HG03432 (cell line): ENCODE results near the gene C11orf91.
"Not testable (repeated sequence)": the region's sequence is repeated elsewhere in the genome, so short reads cannot be mapped to it uniquely, and the experiment has no call there.

Experiments used
- ATAC-seq: cut with Tn5 transposase; IDR thresholded peaks from one replicate; pipeline ENCODE4 v1.9.1; 2021; ENCODE audit warnings: mild to moderate bottlenecking, moderate library complexity; ENCODE audit not compliant: unreplicated experiment

The C11orf91 gene, protein sequence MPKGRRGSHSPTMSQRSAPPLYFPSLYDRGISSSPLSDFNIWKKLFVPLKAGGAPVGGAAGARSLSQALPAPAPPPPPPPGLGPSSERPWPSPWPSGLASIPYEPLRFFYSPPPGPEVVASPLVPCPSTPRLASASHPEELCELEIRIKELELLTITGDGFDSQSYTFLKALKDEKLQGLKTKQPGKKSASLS

DNA sequence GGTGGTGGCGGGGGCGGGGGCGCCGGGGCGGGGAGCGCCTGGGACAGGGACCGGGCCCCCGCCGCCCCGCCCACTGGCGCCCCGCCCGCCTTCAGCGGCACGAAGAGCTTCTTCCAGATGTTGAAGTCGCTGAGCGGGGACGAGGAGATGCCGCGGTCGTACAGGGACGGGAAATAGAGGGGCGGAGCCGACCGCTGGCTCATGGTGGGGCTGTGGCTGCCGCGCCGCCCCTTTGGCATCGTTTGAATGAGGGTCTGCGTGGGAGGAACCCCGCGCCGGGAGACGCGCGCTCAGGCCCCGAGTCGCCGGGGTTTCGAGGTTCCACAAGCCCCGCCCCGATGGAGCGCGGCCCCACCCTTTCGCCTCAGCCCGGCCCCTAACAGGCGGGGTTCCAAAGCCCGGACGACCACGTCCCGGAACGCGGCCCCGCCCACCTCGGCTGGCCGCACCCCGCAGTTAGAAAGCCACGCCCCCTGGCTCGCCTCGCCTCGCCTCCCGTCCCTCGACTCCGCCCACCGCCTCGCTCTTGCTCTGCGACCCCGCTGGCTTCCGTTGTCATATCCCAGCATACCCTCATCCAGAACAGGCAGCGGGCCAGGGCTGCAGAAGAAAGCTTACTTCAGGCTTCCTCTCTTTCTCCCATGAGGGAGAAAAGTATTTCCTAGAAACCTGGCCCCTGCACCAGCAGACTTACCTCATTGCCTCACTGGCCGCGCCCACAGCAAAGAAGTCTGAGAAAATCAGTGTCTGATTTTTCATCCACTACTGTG is at the start of gene C11orf91:
TSS of gene C11orf91 (minus strand) at position 325 of the 770 bp plus-strand sequence. CDS start at position 239, 86 bp downstream.
- ATAC-seq = peak; percentile 90

DNA sequence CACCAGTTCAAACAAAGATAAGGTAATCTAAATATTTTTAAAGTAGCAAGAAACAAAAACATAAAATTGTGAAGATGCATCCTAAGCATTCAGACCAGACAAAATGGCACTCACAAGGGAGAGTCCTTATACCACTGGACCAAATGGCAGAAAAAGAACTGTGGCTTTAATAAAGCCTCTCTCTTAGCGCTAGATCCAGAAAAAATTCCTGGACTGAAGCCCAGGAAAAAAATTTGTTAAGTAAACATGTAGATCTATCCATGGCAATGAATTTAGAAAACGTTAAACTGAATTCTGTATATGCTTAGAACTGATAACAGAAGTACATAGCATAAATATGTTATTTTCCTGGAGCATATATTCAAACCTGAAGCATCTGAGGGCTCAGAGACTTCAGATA is 47.4 kb upstream of the C11orf91 start:
- ATAC-seq = no peak

DNA sequence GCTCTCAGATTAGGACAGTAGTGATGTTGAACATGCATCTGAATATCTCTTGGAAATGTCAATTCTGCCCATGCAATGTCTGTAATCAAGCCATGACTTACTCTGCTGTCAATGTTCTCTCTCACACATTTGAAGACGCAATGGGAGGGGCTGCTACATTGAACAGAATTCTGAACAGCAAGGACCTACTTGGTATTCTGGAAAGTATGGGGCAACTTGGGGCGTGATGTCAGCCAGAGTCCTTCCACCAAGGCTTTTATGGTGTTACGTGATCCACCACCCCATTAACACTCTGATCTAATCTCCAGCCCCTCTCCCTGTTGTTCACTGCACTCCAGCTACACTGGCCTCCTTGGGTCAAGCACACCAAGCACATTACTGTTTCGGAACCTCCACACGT is 42.7 kb upstream of the C11orf91 start:
- ATAC-seq = no peak

DNA sequence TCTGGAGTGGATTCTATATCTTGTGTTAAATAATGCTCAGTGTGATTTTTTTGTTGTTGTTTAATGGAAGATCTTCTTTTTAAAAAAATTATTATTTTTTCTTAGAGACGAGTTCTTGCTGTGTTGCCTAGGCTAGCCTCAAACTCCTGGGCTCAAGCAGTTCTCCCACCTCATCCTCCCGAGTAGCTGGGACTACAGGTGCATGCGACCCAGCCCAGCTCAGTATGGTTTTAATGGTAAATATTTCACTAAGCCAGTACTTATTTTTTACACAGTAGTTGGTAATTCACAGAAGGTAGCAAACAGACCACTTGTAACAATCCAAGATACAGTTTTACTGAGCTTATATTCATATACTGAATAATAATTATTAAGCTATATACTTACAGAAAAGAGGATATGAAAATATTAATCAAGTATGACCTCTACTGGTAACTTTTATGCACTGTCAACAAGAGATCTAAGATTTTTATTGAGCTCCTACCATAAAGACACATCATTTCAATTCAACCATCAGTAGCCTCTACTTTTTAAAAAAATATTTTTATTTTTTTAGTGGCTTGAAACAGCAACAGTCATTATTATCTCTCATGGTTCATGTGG is 41.7 kb upstream of the C11orf91 start:
- ATAC-seq = no peak

DNA sequence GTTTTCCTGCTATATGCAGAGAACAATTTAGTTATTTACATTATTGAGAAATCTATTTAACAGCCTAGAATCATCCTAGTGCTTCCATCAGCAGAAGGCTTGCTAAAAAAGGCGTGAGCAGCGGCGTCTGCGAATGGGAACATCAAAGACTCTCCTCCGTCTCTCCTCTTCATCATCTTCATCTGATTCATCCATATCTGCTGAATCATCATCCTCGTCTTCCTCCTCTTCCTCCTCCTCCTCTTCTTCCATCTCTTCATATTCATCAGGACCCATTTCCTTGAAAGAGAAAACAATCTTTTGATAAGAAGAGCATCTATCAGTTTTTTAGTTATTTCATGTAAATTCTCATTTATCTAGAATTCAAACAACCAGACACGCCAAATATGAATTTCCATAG is 41.2 kb upstream of the C11orf91 start:
- ATAC-seq = no peak

DNA sequence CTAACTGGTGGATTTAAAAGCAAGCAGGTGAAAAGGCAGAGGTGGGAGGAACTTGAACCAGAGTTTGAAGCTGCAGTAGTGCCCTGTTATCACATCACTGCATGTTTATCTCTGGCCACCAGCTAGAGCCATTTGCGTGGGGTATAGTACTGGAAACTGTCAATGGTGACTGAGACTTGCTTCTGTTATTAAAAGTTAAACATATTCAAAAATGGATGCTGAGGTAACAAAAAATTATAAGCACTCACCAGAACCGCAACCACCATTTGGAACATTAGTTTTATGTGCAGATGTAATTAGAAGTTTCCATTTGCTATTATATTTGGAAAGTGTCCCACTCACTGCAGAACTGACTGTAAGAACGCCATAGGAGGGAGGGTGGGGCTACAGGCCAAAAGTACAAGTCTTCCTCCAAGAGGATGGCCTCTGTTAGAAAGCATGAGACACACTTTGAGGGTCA is 36.8 kb upstream of the C11orf91 start:
- ATAC-seq = no peak

DNA sequence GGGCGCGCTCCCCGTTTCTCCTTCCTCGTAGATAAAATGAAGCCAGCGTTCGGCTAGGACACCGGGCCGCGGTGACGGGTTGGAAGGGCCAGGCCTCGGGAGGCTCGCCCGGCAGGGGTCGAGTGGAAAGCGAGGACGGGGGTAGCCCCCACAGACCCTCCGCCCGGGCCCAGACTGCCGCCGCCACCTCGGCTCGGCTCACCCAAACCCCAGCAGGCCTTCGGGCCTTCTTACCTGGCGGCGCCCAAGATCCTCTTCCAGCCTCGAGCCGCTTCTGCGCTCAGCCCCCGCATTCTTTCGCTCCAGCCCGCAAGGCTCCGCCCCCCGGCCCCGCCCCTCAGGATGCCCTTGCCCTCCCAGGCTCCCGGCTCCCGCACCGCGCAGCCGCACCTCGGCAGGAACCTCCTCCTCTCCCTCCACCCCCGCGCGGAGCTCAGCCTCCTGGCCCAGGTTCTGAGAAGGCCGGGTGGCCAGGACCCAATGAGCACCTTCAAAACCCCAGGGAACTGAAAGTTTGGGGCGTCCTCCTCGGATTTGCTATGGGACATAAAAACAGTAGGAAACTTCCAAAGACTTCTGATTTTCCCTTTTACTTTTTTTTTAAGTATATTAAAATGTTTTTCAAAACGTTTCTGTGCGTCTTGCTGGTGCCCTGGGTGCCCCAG is 35.7 kb upstream of the C11orf91 start, which contains the start of gene CD59:
TSS of gene CD59 (minus strand) at position 276 of the 665 bp plus-strand sequence. CDS start 13,978 bp downstream, outside the sequence.
- peak; percentile 78 for ATAC-seq

DNA sequence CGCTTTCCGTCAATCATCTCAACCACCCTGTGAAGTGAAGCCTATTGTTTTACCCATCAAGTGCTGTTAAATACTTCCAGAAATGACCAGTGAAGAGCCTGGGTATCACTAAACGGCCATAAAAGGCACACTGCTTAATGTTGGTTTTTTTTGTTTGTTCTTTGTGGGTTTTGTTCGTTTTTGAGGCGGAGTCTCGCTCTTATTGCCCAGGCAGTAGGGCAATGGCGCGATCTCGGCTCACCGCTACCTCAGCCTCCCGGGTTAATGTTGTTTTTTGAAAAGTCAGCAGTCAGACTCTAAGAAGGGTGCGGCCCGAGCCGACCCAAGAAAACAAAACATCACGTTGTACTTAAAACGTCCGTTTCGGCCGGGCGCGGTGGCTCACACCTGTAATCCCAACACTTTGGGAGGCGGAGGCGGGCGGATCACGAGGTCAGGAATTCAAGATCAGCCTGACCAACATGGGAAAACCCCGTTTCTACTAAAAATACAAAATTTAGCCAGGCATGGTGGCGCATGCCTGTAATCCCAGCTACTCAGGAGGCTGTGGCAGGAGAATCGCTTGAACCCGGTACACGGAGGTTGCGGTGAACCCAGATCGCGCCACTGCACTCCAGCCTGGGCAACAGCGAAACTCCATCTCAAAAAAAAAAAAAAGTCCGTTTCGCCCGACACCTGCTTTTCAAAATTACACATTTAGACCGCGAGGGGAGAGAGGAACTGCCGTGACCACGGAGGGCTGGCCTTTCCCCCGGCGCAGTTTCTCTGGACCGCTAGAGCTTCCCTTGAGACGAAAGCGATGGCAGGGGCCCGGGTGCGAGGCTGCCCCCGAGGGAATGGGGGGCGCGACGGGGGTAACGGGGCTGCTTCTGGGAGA is 34.9 kb upstream of the C11orf91 start:
- ATAC-seq = peak; percentile 61

DNA sequence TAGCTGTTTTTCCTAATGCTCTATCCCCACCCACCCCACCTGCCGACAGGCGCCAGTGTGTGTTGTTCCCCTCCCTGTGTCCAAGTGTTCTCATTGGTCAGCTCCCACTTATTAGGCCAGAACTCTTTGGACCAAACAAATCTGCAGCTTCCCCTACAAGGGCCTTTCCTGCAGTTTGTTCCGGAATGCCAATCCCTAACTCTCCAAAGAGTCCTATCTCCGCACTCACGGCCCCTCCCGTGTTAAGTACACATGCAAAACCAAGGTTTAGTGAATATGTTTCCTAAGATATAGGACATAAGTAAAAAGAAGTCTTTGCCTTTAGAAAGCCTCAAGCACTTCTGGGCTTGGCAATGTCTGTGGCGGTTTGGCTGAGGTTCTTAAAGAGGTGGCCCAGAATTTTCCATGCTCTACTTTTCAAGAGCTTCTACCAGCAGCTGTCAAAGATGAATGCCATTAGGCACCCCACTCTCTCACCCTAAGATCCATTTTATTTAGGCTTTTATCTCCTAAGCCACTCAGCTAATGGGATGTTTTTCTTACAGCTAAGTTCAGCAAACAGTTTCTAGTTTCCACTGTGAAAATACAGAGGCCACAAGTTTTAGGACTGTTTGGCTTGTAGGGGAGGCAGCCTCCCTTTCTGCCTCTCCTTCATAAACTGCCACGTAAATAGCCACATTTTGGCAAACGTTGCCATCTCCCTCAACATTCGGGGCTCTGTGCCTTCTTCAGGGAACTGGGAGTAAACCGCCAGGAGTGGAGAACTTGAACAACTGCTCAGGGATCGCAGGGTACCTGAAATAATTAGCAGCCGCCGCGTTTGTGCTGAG is 34.0 kb upstream of the C11orf91 start:
- ATAC-seq = no peak

DNA sequence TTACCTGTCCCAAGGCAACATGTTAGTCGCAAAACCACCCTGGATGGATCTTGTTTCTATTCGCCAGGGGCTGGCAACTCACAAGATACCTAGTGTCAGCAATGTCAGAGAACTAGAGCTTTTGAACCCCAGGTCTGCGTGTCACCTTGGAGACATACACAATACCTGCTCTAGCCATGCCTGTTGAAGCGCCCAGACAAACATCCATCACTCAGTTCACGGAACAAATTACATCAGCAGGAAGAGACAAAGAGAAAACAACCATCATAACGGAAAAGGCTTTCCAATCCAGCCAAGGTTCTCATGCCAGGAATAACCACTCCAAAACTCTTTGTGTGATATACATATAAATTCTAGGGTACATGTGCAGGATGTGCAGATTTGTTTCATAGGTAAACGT is 33.4 kb upstream of the C11orf91 start:
- ATAC-seq = no peak

DNA sequence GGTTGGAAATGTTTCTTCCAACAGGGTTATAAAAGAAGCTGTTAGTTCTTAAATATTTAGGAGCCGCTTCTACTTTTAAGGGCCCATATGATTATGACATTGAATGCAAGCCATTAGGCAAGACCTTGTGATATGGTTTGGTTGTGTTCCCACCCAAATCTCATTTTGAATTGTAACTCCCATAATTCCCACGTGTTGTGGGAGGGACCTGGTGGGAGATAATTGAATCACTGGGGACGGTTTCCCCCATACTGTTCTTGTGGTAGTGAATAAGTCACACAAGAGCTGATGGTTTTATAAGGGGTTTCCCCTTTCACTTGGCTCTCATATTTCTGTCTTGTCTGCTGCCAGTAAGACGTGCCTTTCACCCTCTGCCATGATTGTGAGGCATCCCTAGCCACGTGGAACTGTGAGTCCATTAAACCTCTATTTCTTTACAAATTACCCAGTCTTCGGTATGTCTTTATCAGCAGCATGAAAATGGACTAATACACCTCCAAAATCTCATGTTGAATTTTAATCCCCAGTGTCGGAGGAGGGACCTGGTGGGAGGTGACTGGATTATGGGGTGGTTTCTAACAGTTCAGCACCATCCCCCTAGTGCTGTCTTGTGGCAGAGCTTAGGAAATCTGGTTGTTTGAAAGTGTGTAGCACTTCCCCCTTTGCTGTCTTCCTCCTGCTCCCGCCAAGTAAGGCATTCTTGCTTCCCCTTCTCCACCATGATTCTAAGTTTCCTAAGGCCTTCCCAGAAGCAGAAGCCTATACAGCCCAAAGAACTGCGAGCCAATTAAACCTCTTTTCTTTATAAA is 31.3 kb upstream of the C11orf91 start:
- no peak for ATAC-seq

DNA sequence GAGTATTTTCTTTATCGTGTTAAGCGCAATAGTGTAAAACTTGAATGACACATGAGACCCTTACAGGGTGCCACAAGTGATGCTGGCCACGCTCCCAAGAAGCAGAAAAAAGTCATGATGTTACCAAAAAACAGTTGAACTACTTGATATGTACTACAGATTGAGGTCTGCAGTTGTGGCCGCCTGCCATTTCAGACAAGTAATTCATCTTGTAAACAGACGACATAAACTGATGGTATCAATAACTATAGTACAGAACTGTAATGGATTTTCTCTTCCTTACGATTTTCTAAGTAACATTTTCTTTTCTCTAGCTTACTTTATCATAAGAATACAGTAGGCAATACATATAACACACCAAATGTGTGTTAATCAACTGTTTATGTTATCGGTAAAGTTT is 30.1 kb upstream of the C11orf91 start:
- ATAC-seq = no peak

DNA sequence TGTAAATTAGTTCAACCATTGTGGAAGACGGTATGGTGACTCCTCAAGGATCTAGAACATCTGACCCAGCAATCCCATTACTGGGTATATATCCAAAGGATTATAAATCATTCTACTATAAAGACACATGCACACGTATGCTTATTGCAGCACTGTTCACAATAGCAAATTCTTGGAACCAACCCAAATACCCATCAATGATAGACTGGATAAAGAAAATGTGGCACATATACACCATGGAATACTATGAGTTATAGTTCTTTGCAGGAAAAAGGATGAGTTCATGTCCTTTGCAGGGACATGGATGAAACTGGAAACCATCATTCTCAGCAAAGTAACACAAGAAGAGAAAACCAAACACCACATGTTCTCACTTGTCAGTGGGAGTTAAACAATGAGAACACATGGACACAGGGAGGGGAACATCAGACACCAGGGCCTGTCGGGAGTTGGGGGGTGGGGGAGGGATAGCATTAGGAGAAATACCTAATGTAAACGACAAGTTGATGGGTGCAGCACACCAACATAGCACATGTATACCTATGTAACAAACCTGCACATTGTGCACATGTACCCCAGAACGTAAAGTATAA is 28.5 kb upstream of the C11orf91 start:
- ATAC-seq = not testable (repeated sequence)

DNA sequence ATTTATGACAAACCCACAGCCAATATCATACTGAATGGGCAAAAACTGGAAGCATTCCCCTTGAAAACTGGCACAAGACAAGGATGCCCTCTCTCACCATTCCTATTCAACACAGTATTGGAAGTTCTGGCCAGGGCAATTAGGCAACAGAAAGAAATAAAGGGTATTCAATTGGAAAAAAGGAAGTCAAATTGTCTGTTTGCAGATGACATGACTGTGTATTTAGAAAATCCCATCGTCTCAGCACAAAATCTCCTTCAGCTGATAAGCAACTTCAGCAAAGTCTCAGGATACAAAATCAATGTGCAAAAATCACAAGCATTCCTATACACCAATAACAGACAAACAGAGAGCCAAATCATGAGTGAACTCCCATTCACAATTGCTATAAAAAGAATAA is 26.9 kb upstream of the C11orf91 start:
- ATAC-seq = not testable (repeated sequence)

DNA sequence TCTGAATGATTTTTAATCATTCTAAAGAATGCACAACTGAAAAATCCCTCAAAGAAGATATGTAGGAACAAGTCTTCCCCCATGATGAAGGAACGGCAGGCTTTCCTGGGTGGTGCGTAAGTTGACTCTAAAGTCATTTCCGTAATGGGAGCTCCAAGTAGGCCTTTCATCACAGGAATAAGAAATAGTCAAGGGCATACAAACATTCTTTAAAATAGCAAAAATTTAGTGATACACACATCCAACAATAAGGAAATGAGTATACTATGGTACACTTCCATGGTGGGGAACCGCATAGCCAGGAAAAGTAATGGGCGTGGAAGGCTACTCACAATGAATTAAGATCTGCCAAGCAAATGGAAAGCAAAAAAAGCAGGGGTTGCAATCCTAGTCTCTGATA is 24.9 kb upstream of the C11orf91 start:
- ATAC-seq = no peak

DNA sequence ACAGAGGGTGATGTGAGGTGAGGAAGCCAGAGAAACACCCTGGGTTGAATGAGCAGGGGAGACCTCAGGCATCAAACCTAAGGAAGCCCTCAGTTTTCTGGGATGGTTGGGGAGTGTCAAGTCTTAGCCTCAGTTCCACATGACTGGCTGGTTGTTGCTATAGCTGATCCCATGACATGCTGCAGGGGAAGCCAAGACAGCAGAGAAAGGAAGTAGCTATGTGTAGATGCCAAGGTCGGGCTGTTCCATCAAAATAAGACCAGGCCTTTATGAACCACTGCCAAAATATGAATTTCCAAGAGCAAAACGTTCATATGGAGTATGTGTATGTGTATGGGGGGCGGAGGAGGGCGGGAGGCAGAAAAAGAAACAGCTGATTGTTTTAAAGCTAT is 24.0 kb upstream of the C11orf91 start:
- no peak for ATAC-seq

DNA sequence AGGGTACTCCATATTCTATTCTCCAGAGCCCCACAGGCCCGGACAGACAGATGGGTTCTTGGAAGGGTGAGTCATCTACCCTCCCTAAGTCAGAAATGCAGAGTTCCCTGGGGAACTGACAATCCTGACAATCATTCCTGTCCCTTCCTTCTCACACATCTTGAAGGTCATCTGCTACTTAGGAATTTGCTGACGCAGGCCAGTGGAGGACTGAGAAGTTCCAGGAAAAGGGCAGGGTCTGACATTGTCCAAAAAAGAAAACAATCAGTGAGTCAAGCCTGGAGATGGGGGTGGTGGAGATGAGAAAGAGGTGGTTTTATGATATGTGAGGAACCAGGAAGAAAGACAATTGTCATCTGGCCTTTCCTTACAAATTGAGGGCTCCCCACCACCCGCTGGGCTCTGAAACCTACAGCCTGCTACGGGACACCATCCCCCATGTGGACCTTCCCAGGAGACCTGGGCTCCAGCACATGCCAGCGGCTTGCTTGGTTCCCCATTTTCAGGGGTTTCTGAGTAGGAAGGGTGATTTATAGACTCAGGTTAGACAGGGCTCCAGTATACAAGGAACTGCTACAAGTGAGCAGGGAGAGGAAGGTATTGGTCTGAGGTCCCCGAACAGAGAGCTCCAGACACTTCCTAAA is 22.7 kb upstream of the C11orf91 start:
- no peak for ATAC-seq
